SK-N-SH (cell line): Measurements from ENCODE around the gene C15orf39. TPM values are rescaled to one million over a fixed set of nuclear protein-coding genes. Genes with fewer than 3 reads are reported as not detected.

Experiments
- CTCF ChIA-PET: fragments of 300-600, 350-600 bp; formaldehyde crosslinking; extraction: SDS; loops from one replicate; lab custom pipeline; 2021; lab: Yijun Ruan, JAX
- POLR2A ChIA-PET: fragments of 350-600 bp; sonication (Branson Sonifier 250); formaldehyde crosslinking; extraction: SDS; loops from one replicate; lab custom pipeline; 2020; ENCODE audit warnings: antibody characterized with exemption, inconsistent platforms; lab: Yijun Ruan, JAX
- DNase-seq: peaks from one replicate; pipeline ENCODE4 v3.0.0; 2012
- H2AFZ ChIP-seq: fragments of 200-600 bp; sonication (generic); 2 replicates; pipeline ENCODE4 v1.8.1; 2016; ENCODE audit warnings: antibody characterized with exemption, mild to moderate bottlenecking, low read depth
- H3F3A ChIP-seq: fragments of 200-600 bp; sonication (generic); replicated peaks from 2 replicates; pipeline ENCODE3; 2016; ENCODE audit warnings: antibody characterized with exemption, mild to moderate bottlenecking; ENCODE audit not compliant: insufficient read depth
- H3K27ac ChIP-seq, 2 experiments: fragments of 200-500 bp in 1 of 2; fragments of 200-600 bp in 1 of 2; sonication (Bioruptor generic) in 1 of 2; sonication (generic), shearing (Covaris generic) in 1 of 2; 2 replicates each; pipeline versions ENCODE4 v1.5.1 to v1.6.1; 2014 to 2016; ENCODE audit warnings: low read depth in 2 of 2, inconsistent platforms in 1 of 2, low read length in 1 of 2, mild to moderate bottlenecking in 1 of 2, mixed read lengths in 1 of 2
- H3K27me3 ChIP-seq: fragments of 200-600 bp; sonication (generic), shearing (Covaris generic); 2 replicates; pipeline ENCODE4 v1.6.1; 2016; ENCODE audit warnings: mixed run types; ENCODE audit not compliant: insufficient read depth
- H3K36me3 ChIP-seq, 2 experiments: fragments of 200-500 bp in 1 of 2; fragments of 200-600 bp in 1 of 2; sonication (Bioruptor generic) in 1 of 2; sonication (generic) in 1 of 2; replicated peaks in 1 of 2; 2 replicates each; pipeline versions ENCODE3 to v1.5.1; 2014 to 2016; ENCODE audit warnings: low read length in 1 of 2, mild to moderate bottlenecking in 1 of 2; ENCODE audit not compliant: insufficient read depth in 2 of 2, control insufficient read depth in 1 of 2
- H3K4me1 ChIP-seq, 2 experiments: fragments of 200-500 bp in 1 of 2; fragments of 200-600 bp in 1 of 2; sonication (Bioruptor generic) in 1 of 2; sonication (generic), shearing (Covaris generic) in 1 of 2; 2 replicates each; pipeline versions ENCODE4 v1.5.1 to v1.6.1; 2014 to 2016; ENCODE audit warnings: low read depth in 1 of 2, low read length in 1 of 2, mixed run types in 1 of 2; ENCODE audit not compliant: insufficient read depth in 2 of 2, control insufficient read depth in 1 of 2
- H3K4me2 ChIP-seq: fragments of 200-600 bp; sonication (generic), shearing (Covaris generic); 2 replicates; pipeline ENCODE4 v1.6.1; 2017; ENCODE audit warnings: mixed run types
- H3K4me3 ChIP-seq, 2 experiments: fragments of 200-500 bp in 1 of 2; fragments of 200-600 bp in 1 of 2; sonication (Bioruptor generic) in 1 of 2; sonication (generic), shearing (Covaris generic) in 1 of 2; 2 replicates each; pipeline versions ENCODE4 v1.5.1 to v1.8.1; 2014 to 2016; ENCODE audit warnings: low read depth in 2 of 2, inconsistent platforms in 1 of 2, low read length in 1 of 2, mild to moderate bottlenecking in 1 of 2, mixed read lengths in 1 of 2, moderate library complexity in 1 of 2
- H3K79me2 ChIP-seq: fragments of 200-600 bp; sonication (generic); 2 replicates; pipeline ENCODE4 v1.8.1; 2017; ENCODE audit warnings: mild to moderate bottlenecking; ENCODE audit not compliant: insufficient read depth
- H3K9ac ChIP-seq: fragments of 200-600 bp; sonication (generic); 2 replicates; pipeline ENCODE4 v1.6.1; 2017; ENCODE audit warnings: mixed run types
- H3K9me2 ChIP-seq: fragments of 200-600 bp; sonication (generic); 2 replicates; pipeline ENCODE4 v1.6.1; 2017; ENCODE audit warnings: mixed run types
- H3K9me3 ChIP-seq: fragments of 200-600 bp; sonication (generic); 2 replicates; pipeline ENCODE4 v1.6.1; 2017; ENCODE audit warnings: mixed run types, mild to moderate bottlenecking, moderate library complexity
- H4K20me1 ChIP-seq: fragments of 200-600 bp; sonication (generic); 2 replicates; pipeline ENCODE4 v1.6.1; 2017; ENCODE audit warnings: mild to moderate bottlenecking, mixed run types; ENCODE audit not compliant: insufficient read depth
- CTCF ChIP-seq: fragments of 200-600 bp; sonication (generic); IDR thresholded peaks from 2 replicates; pipeline ENCODE4 v1.6.1; 2017; ENCODE audit warnings: antibody characterized with exemption, mild to moderate bottlenecking, moderate library complexity
- ELF1 ChIP-seq: IDR thresholded peaks from 2 replicates; pipeline ENCODE4 v1.4.0; 2012
- GATA2 ChIP-seq: sonication (generic); formaldehyde crosslinking; IDR thresholded peaks from 2 replicates; pipeline ENCODE4 v1.5.0; 2020; ENCODE audit warnings: mild to moderate bottlenecking, missing genetic modification reagents
- POLR2AphosphoS5 ChIP-seq: IDR thresholded peaks from 2 replicates; pipeline ENCODE4 v1.6.1; 2012; ENCODE audit warnings: low read depth, low read length
- RCOR1 ChIP-seq: fragments of 150-350 bp; IDR thresholded peaks from 2 replicates; pipeline ENCODE4 v1.6.1; 2017; ENCODE audit warnings: antibody characterized with exemption, low read length
- RFX5 ChIP-seq: IDR thresholded peaks from 2 replicates; pipeline ENCODE4 v1.6.1; 2012; ENCODE audit warnings: mild to moderate bottlenecking, improper control_type of control experiment, low read length
- SIN3A ChIP-seq: IDR thresholded peaks from 2 replicates; pipeline ENCODE4 v1.6.1; 2012; ENCODE audit warnings: low read depth, mild to moderate bottlenecking, low read length, moderate library complexity, borderline replicate concordance
- TEAD4 ChIP-seq: IDR thresholded peaks from 2 replicates; pipeline ENCODE4 v1.4.0; 2012; ENCODE audit warnings: mild to moderate bottlenecking, borderline replicate concordance; ENCODE audit not compliant: insufficient read depth
- YY1 ChIP-seq: IDR thresholded peaks from 2 replicates; pipeline ENCODE4 v1.4.0; 2012; ENCODE audit warnings: low read depth, mild to moderate bottlenecking
- WGBS: methylation state at CpG from one replicate; pipeline ENCODE4 v1.1.6; 2017; ENCODE audit warnings: low lambda C conversion rate; 5-methylcytosine and 5-hydroxymethylcytosine counted together
- polyA plus RNA-seq, 3 experiments: library from polyadenylated mRNA; depleted of rRNA; stranded (reverse); fragments of >200 nt; gene quantifications; 2 replicates each; pipeline ENCODE4 v1.2.3, GENCODE V29; 2012
- TF ChIP-seq, protein P1 (sequence below): fragments of 150-350 bp; IDR thresholded peaks from 2 replicates; pipeline ENCODE4 v1.6.1; 2016; ENCODE audit warnings: mild to moderate bottlenecking, low read depth, low read length
- TF ChIP-seq, protein P2 (sequence below): IDR thresholded peaks from 2 replicates; pipeline ENCODE4 v1.4.0; 2012; ENCODE audit warnings: low read depth, borderline replicate concordance

C15orf39 gene
- polyA plus RNA-seq, 1 of the 3 experiments (the other 2 are of a cell fraction): 2.5 TPM

DNA sequence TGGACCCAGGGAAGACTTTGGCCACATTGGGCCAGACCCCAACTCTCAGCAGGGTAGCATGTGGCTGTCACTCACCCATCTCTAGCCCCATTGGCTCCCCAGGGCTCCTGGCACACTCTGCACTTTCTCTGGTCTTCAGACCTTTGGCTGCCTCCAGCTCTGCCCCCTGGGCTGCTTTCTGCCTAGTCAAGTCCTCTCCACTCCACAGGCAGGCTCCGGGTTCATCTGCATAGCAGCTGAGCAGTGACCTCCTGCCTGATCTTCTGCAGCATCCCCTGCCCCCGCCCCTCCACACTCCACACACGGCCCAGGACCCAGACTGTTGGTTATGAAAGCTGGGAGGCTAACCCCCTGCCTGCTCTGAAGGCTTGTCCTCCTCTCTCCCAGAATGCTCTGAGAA, 8.4 kb upstream of the C15orf39 start:
- CTCF ChIA-PET: interaction anchor here (2.0 to 2.5 kb wide), 2 partner anchors 8 to 163 kb away, joined by 13 to 15 read pairs; partner anchors contain the start of gene C15orf39
- POLR2A ChIA-PET: no interaction called here

DNA sequence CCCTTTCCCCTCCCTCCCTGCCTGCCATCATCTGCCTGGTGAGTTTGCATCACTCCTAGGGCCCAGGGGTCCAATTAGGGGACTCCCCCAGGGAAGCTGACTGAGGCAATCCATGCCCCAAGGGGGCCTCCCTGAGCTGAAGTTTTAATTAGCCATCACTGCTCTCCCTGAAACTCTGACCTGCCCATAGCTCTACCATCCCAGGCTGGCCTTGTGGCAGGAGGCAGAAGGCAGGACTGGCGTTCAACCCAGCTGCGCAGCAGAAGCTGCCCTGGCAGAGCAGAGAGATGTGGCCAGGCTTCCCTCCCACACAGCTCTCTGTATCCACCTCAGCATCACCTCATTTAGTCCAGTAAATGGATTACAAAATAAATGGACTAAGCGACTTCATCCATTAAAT, 7.7 kb upstream of the C15orf39 start:
- H2AFZ ChIP-seq: no peak overlapping the region
- H3K4me3 ChIP-seq: no peak overlapping the region
- no peaks in the 10 kb centered on the region for H4K20me1 ChIP-seq
- TF ChIP-seq YY1 (no peak), RFX5 (no peak), CTCF (no peak), POLR2AphosphoS5 (no peak), TEAD4 (no peak), RCOR1 (no peak), ELF1 (no peak), GATA2 (CRISPR knock-in tag) (no peak)
- TF ChIP-seq, protein P1, sequence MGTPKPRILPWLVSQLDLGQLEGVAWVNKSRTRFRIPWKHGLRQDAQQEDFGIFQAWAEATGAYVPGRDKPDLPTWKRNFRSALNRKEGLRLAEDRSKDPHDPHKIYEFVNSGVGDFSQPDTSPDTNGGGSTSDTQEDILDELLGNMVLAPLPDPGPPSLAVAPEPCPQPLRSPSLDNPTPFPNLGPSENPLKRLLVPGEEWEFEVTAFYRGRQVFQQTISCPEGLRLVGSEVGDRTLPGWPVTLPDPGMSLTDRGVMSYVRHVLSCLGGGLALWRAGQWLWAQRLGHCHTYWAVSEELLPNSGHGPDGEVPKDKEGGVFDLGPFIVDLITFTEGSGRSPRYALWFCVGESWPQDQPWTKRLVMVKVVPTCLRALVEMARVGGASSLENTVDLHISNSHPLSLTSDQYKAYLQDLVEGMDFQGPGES: no peak
- TF ChIP-seq, protein P2, sequence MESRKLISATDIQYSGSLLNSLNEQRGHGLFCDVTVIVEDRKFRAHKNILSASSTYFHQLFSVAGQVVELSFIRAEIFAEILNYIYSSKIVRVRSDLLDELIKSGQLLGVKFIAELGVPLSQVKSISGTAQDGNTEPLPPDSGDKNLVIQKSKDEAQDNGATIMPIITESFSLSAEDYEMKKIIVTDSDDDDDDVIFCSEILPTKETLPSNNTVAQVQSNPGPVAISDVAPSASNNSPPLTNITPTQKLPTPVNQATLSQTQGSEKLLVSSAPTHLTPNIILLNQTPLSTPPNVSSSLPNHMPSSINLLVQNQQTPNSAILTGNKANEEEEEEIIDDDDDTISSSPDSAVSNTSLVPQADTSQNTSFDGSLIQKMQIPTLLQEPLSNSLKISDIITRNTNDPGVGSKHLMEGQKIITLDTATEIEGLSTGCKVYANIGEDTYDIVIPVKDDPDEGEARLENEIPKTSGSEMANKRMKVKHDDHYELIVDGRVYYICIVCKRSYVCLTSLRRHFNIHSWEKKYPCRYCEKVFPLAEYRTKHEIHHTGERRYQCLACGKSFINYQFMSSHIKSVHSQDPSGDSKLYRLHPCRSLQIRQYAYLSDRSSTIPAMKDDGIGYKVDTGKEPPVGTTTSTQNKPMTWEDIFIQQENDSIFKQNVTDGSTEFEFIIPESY: no peak
- TF ChIP-seq, all 33 proteins: peak for 0
- no peaks in the 10 kb centered on the region for H3K79me2 ChIP-seq
- peak overlapping the region in 1 of 2 experiments; percentile 12; a peak in 1 of 4 replicates for H3K27ac ChIP-seq
- no peaks in the 10 kb centered on the region for H3K36me3 ChIP-seq
- CTCF ChIA-PET: interaction anchor here (1.3 kb wide), 2 partner anchors 12 to 164 kb away, joined by 3 to 4 read pairs; no protein-coding TSS in a partner anchor
- no peak overlapping the region for H3K9ac ChIP-seq
- POLR2A ChIA-PET: interaction anchor here (1.1 kb wide), 1 partner anchor 13 kb away, joined by 3 read pairs; no protein-coding TSS in a partner anchor
- 51% methylated on average over 3 of the region's 3 CpGs for WGBS
- no peaks in the 10 kb centered on the region for H3F3A ChIP-seq
- no peaks in the 10 kb centered on the region for H3K9me3 ChIP-seq
- no peaks in the 10 kb centered on the region for H3K27me3 ChIP-seq
- no peak for DNase-seq
- no peak overlapping the region for H3K4me2 ChIP-seq
- no peaks in the 10 kb centered on the region for H3K9me2 ChIP-seq
- H3K4me1 ChIP-seq: peaks cover 0 to 40% of the 10 kb centered on the region in 2 experiments; a peak in 1 of 4 replicates

More for the DNA sequence above, 8.4 kb upstream of the C15orf39 start:
- H2AFZ ChIP-seq: no peak overlapping the region
- no peaks in the 10 kb centered on the region for H3K9me2 ChIP-seq
- 49% methylated on average over 3 of the region's 3 CpGs for WGBS
- no peaks in the 10 kb centered on the region for H4K20me1 ChIP-seq
- no peaks in the 10 kb centered on the region for H3K27me3 ChIP-seq
- no peak overlapping the region for H3K4me2 ChIP-seq
- no peaks in the 10 kb centered on the region for H3K79me2 ChIP-seq
- TF ChIP-seq SIN3A: no peak
- no peaks in the 10 kb centered on the region for H3K9me3 ChIP-seq
- no peak for DNase-seq
- H3K4me3 ChIP-seq: no peak overlapping the region
- H3F3A ChIP-seq: no peaks in the 10 kb centered on the region
- peaks cover 0 to 34% of the 10 kb centered on the region in 2 experiments; a peak in 1 of 4 replicates for H3K4me1 ChIP-seq
- H3K9ac ChIP-seq: no peak overlapping the region
- H3K27ac ChIP-seq: no peak overlapping the region
- H3K36me3 ChIP-seq: no peaks in the 10 kb centered on the region
